ENCODE results near the gene CISD2. TPM values are rescaled to one million over a fixed set of nuclear protein-coding genes. Genes with fewer than 3 reads are reported as not detected.

CISD2 gene
- total RNA-seq, 1 donor from 2014 or later = 41.2 TPM

- Mint-ChIP-seq H3K9me3 (no peaks in the 10 kb centered on the region), H3K27ac (no peak overlapping the region), H3K4me1 (ENCODE audit: low read depth) (peaks cover 33% of the 10 kb centered on the region), H3K27me3 (ENCODE audit: insufficient read depth) (no peaks in the 10 kb centered on the region), H3K4me3 (no peak overlapping the region), H3K36me3 (ENCODE audit: low read depth) (peaks cover 6% of the 10 kb centered on the region)
- no peak for DNase-seq (ENCODE audit: low spot score)
- intact Hi-C loops (cut with micrococcal nuclease) = loop anchor here (1.0 to 5.0 kb wide), 11 partner anchors 41 to 1481 kb away; partner anchors contain the start of genes BDH2, MANBA, PPP3CA and SLC39A8
Observed at GRCh38 chr4:102828497-102828808, 40.3 kb upstream of the CISD2 start.

DNA sequence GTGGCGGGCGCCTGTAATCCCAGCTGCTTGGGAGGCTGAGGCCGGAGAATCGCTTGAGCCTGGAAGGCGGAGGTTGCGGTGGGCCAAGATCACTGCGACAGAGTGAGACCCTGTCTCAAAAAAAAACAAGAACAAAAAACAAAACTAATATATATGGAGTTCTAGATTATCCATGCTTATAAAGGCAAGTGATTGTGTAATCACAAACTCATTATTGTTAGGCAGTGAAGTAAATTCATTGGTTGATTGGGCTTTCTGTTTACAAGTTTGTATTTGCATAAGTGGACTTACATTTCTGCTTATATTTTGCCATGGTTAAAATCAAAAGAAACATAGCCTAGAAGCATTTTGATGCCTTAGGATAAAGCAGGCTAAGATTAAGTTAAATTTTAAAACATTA, 39.0 kb upstream of the CISD2 start:
- H3K9me3 Mint-ChIP-seq = no peaks in the 10 kb centered on the region
- no peaks in the 10 kb centered on the region for H3K27me3 Mint-ChIP-seq (ENCODE audit: insufficient read depth)
- no peaks in the 10 kb centered on the region for H3K36me3 Mint-ChIP-seq (ENCODE audit: low read depth)
- H3K4me3 Mint-ChIP-seq = no peak overlapping the region
- no peak overlapping the region for H3K27ac Mint-ChIP-seq
- intact Hi-C loops (cut with micrococcal nuclease) = loop anchor here (5.0 kb wide), 5 partner anchors 203 to 1483 kb away; partner anchors contain the start of gene PPP3CA
- DNase-seq (ENCODE audit: low spot score) = no peak
- H3K4me1 Mint-ChIP-seq (ENCODE audit: low read depth) = peaks cover 29% of the 10 kb centered on the region

- no peak overlapping the region for H3K4me3 Mint-ChIP-seq
- H3K27me3 Mint-ChIP-seq (ENCODE audit: insufficient read depth) = no peaks in the 10 kb centered on the region
- H3K4me1 Mint-ChIP-seq (ENCODE audit: low read depth) = peaks cover 29% of the 10 kb centered on the region
- DNase-seq (ENCODE audit: low spot score) = no peak
- H3K36me3 Mint-ChIP-seq (ENCODE audit: low read depth) = no peaks in the 10 kb centered on the region
- intact Hi-C loops (cut with micrococcal nuclease) = no loop called here
- no peak overlapping the region for H3K27ac Mint-ChIP-seq
- H3K9me3 Mint-ChIP-seq = no peaks in the 10 kb centered on the region
Observed at GRCh38 chr4:102832105-102832504, 36.7 kb upstream of the CISD2 start.

GRCh38 chr4:102832667-102833066, 36.1 kb upstream of the CISD2 start:
- no peaks in the 10 kb centered on the region for H3K36me3 Mint-ChIP-seq (ENCODE audit: low read depth)
- H3K4me3 Mint-ChIP-seq = no peak overlapping the region
- intact Hi-C loops (cut with micrococcal nuclease) = no loop called here
- H3K9me3 Mint-ChIP-seq = no peaks in the 10 kb centered on the region
- peaks cover 29% of the 10 kb centered on the region for H3K4me1 Mint-ChIP-seq (ENCODE audit: low read depth)
- H3K27ac Mint-ChIP-seq = no peak overlapping the region
- H3K27me3 Mint-ChIP-seq (ENCODE audit: insufficient read depth) = no peaks in the 10 kb centered on the region
- DNase-seq (ENCODE audit: low spot score) = no peak

DNA sequence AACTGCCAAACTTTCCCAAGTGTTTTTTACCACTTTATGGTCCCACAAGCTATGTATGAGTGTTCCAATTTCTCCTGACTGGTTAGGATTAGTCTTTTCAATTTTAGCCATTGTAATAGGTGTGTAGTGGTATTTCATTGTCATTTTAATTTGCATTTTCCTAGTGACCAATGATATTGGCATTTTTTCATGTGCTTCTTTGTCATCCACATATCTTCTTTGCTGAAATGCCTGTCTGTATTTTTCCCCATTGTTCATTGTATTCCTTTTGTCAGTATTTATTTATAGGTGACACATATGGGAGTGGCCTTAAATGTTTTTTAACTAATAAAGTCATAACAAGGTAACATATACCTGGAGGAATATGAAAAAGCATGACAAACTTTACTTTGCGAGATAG, 32.2 kb upstream of the CISD2 start:
- intact Hi-C loops (cut with micrococcal nuclease) = no loop called here
- no peak overlapping the region for H3K27ac Mint-ChIP-seq

GRCh38 chr4:102842367-102842766, 26.4 kb upstream of the CISD2 start:
- no peaks in the 10 kb centered on the region for H3K27me3 Mint-ChIP-seq (ENCODE audit: insufficient read depth)
- H3K36me3 Mint-ChIP-seq (ENCODE audit: low read depth) = peaks cover 11% of the 10 kb centered on the region
- H3K4me1 Mint-ChIP-seq (ENCODE audit: low read depth) = peaks cover 4% of the 10 kb centered on the region
- H3K9me3 Mint-ChIP-seq = no peaks in the 10 kb centered on the region
- no peak overlapping the region for H3K27ac Mint-ChIP-seq
- intact Hi-C loops (cut with micrococcal nuclease) = no loop called here
- H3K4me3 Mint-ChIP-seq = no peak overlapping the region
- DNase-seq (ENCODE audit: low spot score) = no peak

More for the DNA sequence above, 32.2 kb upstream of the CISD2 start:
- H3K27me3 Mint-ChIP-seq (ENCODE audit: insufficient read depth) = no peaks in the 10 kb centered on the region
- H3K4me3 Mint-ChIP-seq = no peak overlapping the region
- H3K9me3 Mint-ChIP-seq = no peaks in the 10 kb centered on the region
- no peak for DNase-seq (ENCODE audit: low spot score)
- H3K4me1 Mint-ChIP-seq (ENCODE audit: low read depth) = peaks cover 18% of the 10 kb centered on the region
- H3K36me3 Mint-ChIP-seq (ENCODE audit: low read depth) = peaks cover 8% of the 10 kb centered on the region

GRCh38 chr4:102843273-102843672, 25.5 kb upstream of the CISD2 start:
- no peak for DNase-seq (ENCODE audit: low spot score)
- no peaks in the 10 kb centered on the region for H3K27me3 Mint-ChIP-seq (ENCODE audit: insufficient read depth)
- no peak overlapping the region for H3K27ac Mint-ChIP-seq
- intact Hi-C loops (cut with micrococcal nuclease) = no loop called here
- H3K9me3 Mint-ChIP-seq = no peaks in the 10 kb centered on the region
- peaks cover 2% of the 10 kb centered on the region for H3K4me1 Mint-ChIP-seq (ENCODE audit: low read depth)
- H3K4me3 Mint-ChIP-seq = no peak overlapping the region
- peaks cover 9% of the 10 kb centered on the region for H3K36me3 Mint-ChIP-seq (ENCODE audit: low read depth)

DNA sequence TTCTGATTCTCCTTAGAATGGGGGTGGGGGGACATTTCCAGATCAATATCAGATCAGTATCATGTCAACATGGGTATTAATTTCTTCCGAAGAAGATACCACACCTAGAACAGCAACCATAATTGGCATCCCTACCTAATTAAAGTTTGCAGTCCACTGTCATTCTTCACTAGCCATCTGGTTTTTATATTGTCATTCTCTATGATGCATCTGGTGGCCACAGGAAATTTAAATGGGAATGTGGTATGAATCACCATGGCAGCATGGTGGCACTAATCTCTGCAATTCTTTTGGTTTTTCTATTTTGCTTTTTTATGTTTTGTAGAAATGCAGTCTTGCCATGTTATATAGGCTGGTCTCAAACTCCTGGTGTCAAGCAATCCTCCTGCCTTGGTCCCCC, 24.9 kb upstream of the CISD2 start:
- DNase-seq (ENCODE audit: low spot score) = no peak
- H3K27me3 Mint-ChIP-seq (ENCODE audit: insufficient read depth) = no peaks in the 10 kb centered on the region
- peaks cover 9% of the 10 kb centered on the region for H3K36me3 Mint-ChIP-seq (ENCODE audit: low read depth)
- no peaks in the 10 kb centered on the region for H3K9me3 Mint-ChIP-seq
- intact Hi-C loops (cut with micrococcal nuclease) = no loop called here
- H3K27ac Mint-ChIP-seq = no peak overlapping the region
- no peak overlapping the region for H3K4me3 Mint-ChIP-seq
- no peaks in the 10 kb centered on the region for H3K4me1 Mint-ChIP-seq (ENCODE audit: low read depth)

DNA sequence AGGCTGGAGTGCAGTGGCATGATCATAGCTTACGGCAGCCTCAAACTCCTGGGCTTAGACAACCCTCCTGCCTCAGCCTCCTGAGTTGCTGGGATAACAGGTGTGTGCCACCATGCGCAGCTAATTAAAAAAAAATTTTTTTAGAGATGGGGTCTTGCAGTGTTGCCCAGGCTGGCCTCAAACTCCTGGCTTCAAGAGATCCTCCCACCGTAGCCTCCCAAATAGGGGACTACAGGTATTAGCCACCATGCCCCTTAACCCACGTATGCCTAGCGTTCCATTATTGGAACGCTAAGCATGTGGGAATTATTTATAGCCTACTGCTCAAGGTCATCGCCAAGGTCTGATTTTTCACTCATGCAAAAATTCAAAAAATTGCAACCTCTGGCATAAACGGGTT, 21.1 kb upstream of the CISD2 start:
- Mint-ChIP-seq H3K4me1 (ENCODE audit: low read depth) (peaks cover 4% of the 10 kb centered on the region), H3K4me3 (no peak overlapping the region), H3K27me3 (ENCODE audit: insufficient read depth) (no peaks in the 10 kb centered on the region)

GRCh38 chr4:102849579-102850104, 19.1 kb upstream of the CISD2 start:
- intact Hi-C loops (cut with micrococcal nuclease) = no loop called here
- Mint-ChIP-seq H3K36me3 (ENCODE audit: low read depth) (peaks cover 4% of the 10 kb centered on the region), H3K4me3 (no peak overlapping the region)

More for the DNA sequence above, 21.1 kb upstream of the CISD2 start:
- H3K27ac Mint-ChIP-seq = no peak overlapping the region
- H3K36me3 Mint-ChIP-seq (ENCODE audit: low read depth) = peaks cover 2% of the 10 kb centered on the region
- intact Hi-C loops (cut with micrococcal nuclease) = no loop called here
- no peak for DNase-seq (ENCODE audit: low spot score)
- H3K9me3 Mint-ChIP-seq = no peaks in the 10 kb centered on the region

GRCh38 chr4:102850370-102850769, 18.4 kb upstream of the CISD2 start:
- H3K27me3 Mint-ChIP-seq (ENCODE audit: insufficient read depth) = no peaks in the 10 kb centered on the region

More at GRCh38 chr4:102849579-102850104, 19.1 kb upstream of the CISD2 start:
- Mint-ChIP-seq H3K4me1 (ENCODE audit: low read depth) (peaks cover 4% of the 10 kb centered on the region), H3K9me3 (no peaks in the 10 kb centered on the region), H3K27ac (no peak overlapping the region), H3K27me3 (ENCODE audit: insufficient read depth) (no peaks in the 10 kb centered on the region)
- no peak for DNase-seq (ENCODE audit: low spot score)

GRCh38 chr4:102858828-102859464, 9.8 kb upstream of the CISD2 start:
- no peak for DNase-seq (ENCODE audit: low spot score)
- no peak overlapping the region for H3K27ac Mint-ChIP-seq
- intact Hi-C loops (cut with micrococcal nuclease) = no loop called here
- peaks cover 36% of the 10 kb centered on the region for H3K9me3 Mint-ChIP-seq
- H3K4me1 Mint-ChIP-seq (ENCODE audit: low read depth) = peaks cover 2% of the 10 kb centered on the region
- H3K4me3 Mint-ChIP-seq = no peak overlapping the region
- H3K27me3 Mint-ChIP-seq (ENCODE audit: insufficient read depth) = no peaks in the 10 kb centered on the region
- H3K36me3 Mint-ChIP-seq (ENCODE audit: low read depth) = peaks cover 36% of the 10 kb centered on the region

More at GRCh38 chr4:102850370-102850769, 18.4 kb upstream of the CISD2 start:
- H3K27ac Mint-ChIP-seq = no peak overlapping the region
- no peak overlapping the region for H3K4me3 Mint-ChIP-seq
- DNase-seq (ENCODE audit: low spot score) = no peak
- intact Hi-C loops (cut with micrococcal nuclease) = no loop called here
- peaks cover 4% of the 10 kb centered on the region for H3K36me3 Mint-ChIP-seq (ENCODE audit: low read depth)
- H3K9me3 Mint-ChIP-seq = no peaks in the 10 kb centered on the region
- peaks cover 4% of the 10 kb centered on the region for H3K4me1 Mint-ChIP-seq (ENCODE audit: low read depth)

DNA sequence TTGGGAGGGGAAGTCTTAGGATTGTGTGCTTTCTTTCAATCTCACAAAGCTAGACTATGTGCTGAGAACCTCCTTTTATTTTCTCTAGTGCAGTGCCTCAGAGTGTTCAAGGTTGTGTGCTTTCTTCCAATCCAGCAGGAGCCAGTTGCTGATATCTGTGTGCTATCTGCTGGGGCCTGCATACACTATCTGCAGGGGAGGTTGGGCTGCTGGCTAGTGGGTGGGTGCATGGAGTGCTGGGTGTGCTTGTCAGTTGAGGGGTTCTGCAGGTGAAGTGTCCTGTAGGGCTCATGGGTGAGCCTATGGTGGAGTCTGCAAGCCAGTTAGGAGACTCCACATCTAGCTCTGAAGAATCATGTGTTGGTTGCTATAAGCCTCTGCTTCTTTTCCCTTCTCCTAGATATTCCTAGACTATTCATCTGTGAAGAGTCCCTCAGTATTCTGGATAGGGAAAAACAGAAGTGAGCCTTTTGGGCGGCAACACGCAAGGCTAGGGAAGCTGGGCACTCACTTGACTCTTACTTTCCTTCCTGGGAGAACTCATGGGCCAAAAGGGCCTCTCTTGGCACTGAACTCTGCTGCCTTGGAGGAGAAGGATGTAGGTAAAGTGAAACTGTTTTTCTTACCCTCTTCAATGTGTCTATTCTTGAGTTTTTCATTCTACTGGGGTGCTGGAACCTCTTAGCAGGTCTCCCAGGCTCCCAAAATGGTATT, 8.0 kb upstream of the CISD2 start:
- no peaks in the 10 kb centered on the region for H3K27me3 Mint-ChIP-seq (ENCODE audit: insufficient read depth)
- H3K4me3 Mint-ChIP-seq = no peak overlapping the region
- H3K9me3 Mint-ChIP-seq = peaks cover 36% of the 10 kb centered on the region
- H3K27ac Mint-ChIP-seq = no peak overlapping the region
- H3K36me3 Mint-ChIP-seq (ENCODE audit: low read depth) = peaks cover 43% of the 10 kb centered on the region
- DNase-seq (ENCODE audit: low spot score) = no peak
- intact Hi-C loops (cut with micrococcal nuclease) = no loop called here
- peaks cover 20% of the 10 kb centered on the region for H3K4me1 Mint-ChIP-seq (ENCODE audit: low read depth)
